ENCODE measurements around the gene CRTC3.
"Not testable (repeated sequence)": the region's sequence is repeated elsewhere in the genome, so short reads cannot be mapped to it uniquely, and the experiment has no call there.

Gene CRTC3

DNA sequence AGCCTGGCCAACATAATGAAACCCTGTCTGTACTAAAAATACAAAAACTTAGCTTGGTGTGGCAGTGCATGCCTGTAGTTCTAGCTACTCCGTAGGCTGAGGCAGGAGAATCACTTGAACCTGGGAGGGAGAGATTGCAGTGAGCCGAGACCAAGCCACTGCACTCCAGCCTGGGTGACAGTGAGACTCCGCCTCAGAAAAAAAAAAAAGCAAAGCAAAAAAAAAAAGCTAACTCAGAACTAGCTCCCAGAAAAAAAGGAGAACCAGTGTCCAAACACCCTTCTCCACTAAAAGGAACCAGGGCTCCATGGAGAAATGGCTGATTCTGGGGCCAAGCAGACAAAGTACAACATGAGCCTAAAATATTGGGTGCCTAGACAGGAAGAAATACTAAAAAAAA lies 16.7 kb upstream of the CRTC3 start:
- POLR2A ChIA-PET: no interaction called here
- no peak for DNase-seq (ENCODE audit: extremely low spot score)
- CTCF ChIA-PET: interaction anchor here (0.6 to 2.4 kb wide), 2 partner anchors 106 to 193 kb away, joined by 3 to 7 read pairs; no protein-coding TSS in a partner anchor
- TF ChIP-seq FOXK2 (IDR thresholded peaks at IDR 0.05): no peak
- no peak for TF ChIP-seq FOXM1 (IDR thresholded peaks at IDR 0.05; ENCODE audit: borderline replicate concordance)
- TF ChIP-seq FOXA1 (IDR thresholded peaks at IDR 0.05): no peak
- TF ChIP-seq ELF4 (IDR thresholded peaks at IDR 0.05): no peak
- peak; percentile 45; the same call in 1 of the 2 replicates for TF ChIP-seq ZNF384 (IDR thresholded peaks at IDR 0.05)
- no peak for TF ChIP-seq HDGF (IDR thresholded peaks at IDR 0.05; ENCODE audit: borderline replicate concordance)

DNA sequence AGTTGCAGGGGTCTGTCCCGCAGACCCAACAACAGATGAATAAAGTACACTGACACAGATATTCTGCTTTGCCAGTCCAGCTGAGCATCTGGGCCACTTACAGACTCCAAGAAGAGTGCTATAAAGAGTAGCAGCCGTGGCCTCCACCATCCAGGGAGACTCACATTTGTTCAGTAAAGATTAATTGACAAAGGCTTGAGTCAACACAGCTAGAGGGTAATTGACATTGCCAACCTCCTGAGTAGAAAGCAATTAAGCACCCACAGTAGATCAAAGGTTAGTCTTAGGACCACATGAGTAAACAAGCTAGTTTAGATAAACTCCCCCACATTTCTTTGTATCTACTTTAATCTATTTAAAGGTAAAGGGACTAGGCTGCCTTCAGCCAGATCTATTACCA lies 16.3 kb upstream of the CRTC3 start:
- no peak for TF ChIP-seq ARNT (IDR thresholded peaks at IDR 0.05)
- TF ChIP-seq, protein P1, sequence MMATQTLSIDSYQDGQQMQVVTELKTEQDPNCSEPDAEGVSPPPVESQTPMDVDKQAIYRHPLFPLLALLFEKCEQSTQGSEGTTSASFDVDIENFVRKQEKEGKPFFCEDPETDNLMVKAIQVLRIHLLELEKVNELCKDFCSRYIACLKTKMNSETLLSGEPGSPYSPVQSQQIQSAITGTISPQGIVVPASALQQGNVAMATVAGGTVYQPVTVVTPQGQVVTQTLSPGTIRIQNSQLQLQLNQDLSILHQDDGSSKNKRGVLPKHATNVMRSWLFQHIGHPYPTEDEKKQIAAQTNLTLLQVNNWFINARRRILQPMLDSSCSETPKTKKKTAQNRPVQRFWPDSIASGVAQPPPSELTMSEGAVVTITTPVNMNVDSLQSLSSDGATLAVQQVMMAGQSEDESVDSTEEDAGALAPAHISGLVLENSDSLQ (IDR thresholded peaks at IDR 0.05): 0 out of 2 replicates have a peak, but pooled peaks have one; percentile 7
- CTCF ChIA-PET: interaction anchor here (2.4 kb wide), 1 partner anchor 193 kb away, joined by 7 read pairs; no protein-coding TSS in a partner anchor

DNA sequence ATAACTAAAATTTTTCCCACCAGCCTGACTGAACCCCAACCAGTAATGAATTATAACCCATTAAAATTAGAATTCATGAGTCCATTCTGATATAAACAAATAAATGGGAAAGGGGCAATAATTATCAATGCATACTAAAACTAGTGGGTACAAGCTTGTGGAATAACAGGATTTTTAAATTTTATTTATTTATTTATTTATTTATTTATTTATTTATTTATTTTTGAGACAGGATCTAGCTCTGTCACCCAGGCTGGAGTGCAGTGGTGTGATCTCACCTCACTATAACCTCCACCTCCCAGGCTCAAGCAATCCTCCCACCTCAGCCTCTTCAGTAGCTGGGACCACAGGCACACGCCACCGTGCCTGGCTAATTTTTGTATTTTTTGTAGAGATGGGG lies 15.8 kb upstream of the CRTC3 start:
- CTCF ChIA-PET: interaction anchor here (0.6 to 2.4 kb wide), 4 partner anchors 49 to 372 kb away, joined by 3 to 7 read pairs (median 4); no protein-coding TSS in a partner anchor
- POLR2A ChIA-PET: not testable (repeated sequence)

More for the DNA sequence above, 16.3 kb upstream of the CRTC3 start:
- POLR2A ChIA-PET: no interaction called here
- DNase-seq (ENCODE audit: extremely low spot score): no peak

DNA sequence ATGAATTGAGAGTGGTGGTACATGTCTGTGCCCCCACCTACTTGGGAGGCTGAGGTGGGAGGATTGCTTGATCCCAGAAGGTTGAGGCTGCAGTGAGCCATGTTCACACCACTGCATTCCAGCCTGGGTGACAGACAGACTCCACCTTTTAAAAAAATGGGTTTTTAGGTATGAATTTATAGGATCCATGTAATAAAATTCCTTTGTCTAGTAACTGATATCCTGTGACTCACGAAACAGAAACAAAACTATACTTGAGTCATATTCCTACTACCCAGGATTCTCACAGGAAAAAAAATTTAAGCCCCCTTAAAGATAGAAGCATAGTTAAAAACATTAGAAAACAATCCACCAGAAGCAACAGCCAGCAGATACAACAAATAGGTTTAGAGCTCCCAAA lies 10.0 kb upstream of the CRTC3 start:
- DNase-seq (ENCODE audit: extremely low spot score): no peak
- no peak for TF ChIP-seq TARDBP (IDR thresholded peaks at IDR 0.05)
- no peak for TF ChIP-seq FOXA1 (IDR thresholded peaks at IDR 0.05)
- no peak for TF ChIP-seq ELF4 (IDR thresholded peaks at IDR 0.05)
- TF ChIP-seq HDGF (IDR thresholded peaks at IDR 0.05; ENCODE audit: borderline replicate concordance): no peak
- TF ChIP-seq FOXM1 (IDR thresholded peaks at IDR 0.05; ENCODE audit: borderline replicate concordance): no peak
- no peak for TF ChIP-seq NFRKB (IDR thresholded peaks at IDR 0.05)
- TF ChIP-seq CTBP1 (IDR thresholded peaks at IDR 0.05; ENCODE audit: borderline replicate concordance): no peak
- no peak for TF ChIP-seq ARNT (IDR thresholded peaks at IDR 0.05)
- TF ChIP-seq SP1 (IDR thresholded peaks at IDR 0.05): no peak
- TF ChIP-seq LEF1 (IDR thresholded peaks at IDR 0.05; ENCODE audit: borderline replicate concordance): no peak
- TF ChIP-seq SUZ12 (IDR thresholded peaks at IDR 0.05): no peak
- TF ChIP-seq FOXK2 (IDR thresholded peaks at IDR 0.05): no peak
- no peak for TF ChIP-seq BHLHE40 (IDR thresholded peaks at IDR 0.05; ENCODE audit: borderline replicate concordance)
- no peak for TF ChIP-seq ZNF384 (IDR thresholded peaks at IDR 0.05)
- TF ChIP-seq, protein P1 (IDR thresholded peaks at IDR 0.05): no peak
- no peak for TF ChIP-seq L3MBTL2 (conservative IDR thresholded peaks at IDR 0.05)
- ChIA-PET POLR2A (interaction anchor here (1.2 kb wide), 1 partner anchor 10 kb away, joined by 5 read pairs; no protein-coding TSS in a partner anchor), CTCF (no interaction called here)

More for the DNA sequence above, 15.8 kb upstream of the CRTC3 start:
- DNase-seq (ENCODE audit: extremely low spot score): not testable (repeated sequence)

DNA sequence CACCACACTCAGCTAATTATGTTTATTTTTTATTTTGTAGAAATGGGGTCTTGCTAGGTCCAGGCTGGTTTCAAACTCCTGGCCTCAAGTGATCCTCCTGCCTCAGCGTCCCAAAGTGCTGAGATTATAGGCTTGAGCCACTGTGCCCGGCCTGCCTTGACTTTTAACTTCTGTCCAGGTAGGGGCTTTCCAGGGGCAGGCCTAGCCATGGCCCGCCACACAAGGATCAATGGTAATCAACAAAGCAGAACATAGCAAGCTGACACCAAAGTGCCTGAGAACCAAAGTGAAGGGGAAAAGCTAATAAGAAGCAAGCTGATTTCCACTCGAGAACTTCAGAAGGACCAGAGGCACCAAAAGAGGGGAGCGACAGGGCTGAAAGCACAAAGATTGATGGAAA lies 9.4 kb upstream of the CRTC3 start:
- no peak for DNase-seq (ENCODE audit: extremely low spot score)
- POLR2A ChIA-PET: interaction anchor here (1.2 kb wide), 1 partner anchor 9 kb away, joined by 5 read pairs; no protein-coding TSS in a partner anchor
- no peak for TF ChIP-seq NFRKB (IDR thresholded peaks at IDR 0.05)
- no peak for TF ChIP-seq SUZ12 (IDR thresholded peaks at IDR 0.05)
- no peak for TF ChIP-seq ELF4 (IDR thresholded peaks at IDR 0.05)
- no peak for TF ChIP-seq LEF1 (IDR thresholded peaks at IDR 0.05; ENCODE audit: borderline replicate concordance)
- TF ChIP-seq HDGF (IDR thresholded peaks at IDR 0.05; ENCODE audit: borderline replicate concordance): no peak
- TF ChIP-seq TARDBP (IDR thresholded peaks at IDR 0.05): no peak
- TF ChIP-seq FOXK2 (IDR thresholded peaks at IDR 0.05): no peak
- no peak for TF ChIP-seq FOXM1 (IDR thresholded peaks at IDR 0.05; ENCODE audit: borderline replicate concordance)
- TF ChIP-seq SP1 (IDR thresholded peaks at IDR 0.05): no peak
- no peak for TF ChIP-seq ARNT (IDR thresholded peaks at IDR 0.05)
- no peak for TF ChIP-seq CTBP1 (IDR thresholded peaks at IDR 0.05; ENCODE audit: borderline replicate concordance)
- no peak for TF ChIP-seq BHLHE40 (IDR thresholded peaks at IDR 0.05; ENCODE audit: borderline replicate concordance)
- TF ChIP-seq ZNF384 (IDR thresholded peaks at IDR 0.05): no peak
- TF ChIP-seq FOXA1 (IDR thresholded peaks at IDR 0.05): no peak
- no peak for TF ChIP-seq L3MBTL2 (conservative IDR thresholded peaks at IDR 0.05)
- TF ChIP-seq, protein P1 (IDR thresholded peaks at IDR 0.05): no peak
- CTCF ChIA-PET: interaction anchor here (0.6 kb wide), 1 partner anchor 35 kb away, joined by 3 read pairs; no protein-coding TSS in a partner anchor

DNA sequence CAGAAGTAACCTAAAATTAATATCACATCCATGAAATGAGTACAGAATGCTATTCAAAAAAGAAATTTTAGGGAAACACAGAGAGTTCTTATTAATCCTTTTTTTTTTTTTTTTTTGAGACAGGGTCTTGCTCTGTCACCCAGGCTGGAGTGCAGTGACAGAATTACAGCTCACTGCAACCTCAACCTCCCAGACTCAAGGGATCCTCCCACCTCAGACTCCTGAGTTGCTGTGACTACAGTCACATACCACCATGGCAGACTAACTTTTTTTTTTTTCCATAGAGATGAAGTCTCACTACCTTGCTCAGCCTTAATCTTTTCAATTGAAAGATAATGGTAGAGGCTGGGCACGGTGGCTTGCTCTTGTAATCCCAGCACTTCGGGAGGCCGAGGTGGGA lies 6.3 kb upstream of the CRTC3 start:
- DNase-seq (ENCODE audit: extremely low spot score): no peak
- no peak for TF ChIP-seq BHLHE40 (IDR thresholded peaks at IDR 0.05; ENCODE audit: borderline replicate concordance)
- no peak for TF ChIP-seq SP1 (IDR thresholded peaks at IDR 0.05)
- TF ChIP-seq, protein P1 (IDR thresholded peaks at IDR 0.05): no peak
- no peak for TF ChIP-seq HDGF (IDR thresholded peaks at IDR 0.05; ENCODE audit: borderline replicate concordance)
- TF ChIP-seq NFRKB (IDR thresholded peaks at IDR 0.05): no peak
- no peak for TF ChIP-seq TARDBP (IDR thresholded peaks at IDR 0.05)
- no peak for TF ChIP-seq FOXA1 (IDR thresholded peaks at IDR 0.05)
- no peak for TF ChIP-seq CTBP1 (IDR thresholded peaks at IDR 0.05; ENCODE audit: borderline replicate concordance)
- ChIA-PET POLR2A (no interaction called here), CTCF (no interaction called here)

DNA sequence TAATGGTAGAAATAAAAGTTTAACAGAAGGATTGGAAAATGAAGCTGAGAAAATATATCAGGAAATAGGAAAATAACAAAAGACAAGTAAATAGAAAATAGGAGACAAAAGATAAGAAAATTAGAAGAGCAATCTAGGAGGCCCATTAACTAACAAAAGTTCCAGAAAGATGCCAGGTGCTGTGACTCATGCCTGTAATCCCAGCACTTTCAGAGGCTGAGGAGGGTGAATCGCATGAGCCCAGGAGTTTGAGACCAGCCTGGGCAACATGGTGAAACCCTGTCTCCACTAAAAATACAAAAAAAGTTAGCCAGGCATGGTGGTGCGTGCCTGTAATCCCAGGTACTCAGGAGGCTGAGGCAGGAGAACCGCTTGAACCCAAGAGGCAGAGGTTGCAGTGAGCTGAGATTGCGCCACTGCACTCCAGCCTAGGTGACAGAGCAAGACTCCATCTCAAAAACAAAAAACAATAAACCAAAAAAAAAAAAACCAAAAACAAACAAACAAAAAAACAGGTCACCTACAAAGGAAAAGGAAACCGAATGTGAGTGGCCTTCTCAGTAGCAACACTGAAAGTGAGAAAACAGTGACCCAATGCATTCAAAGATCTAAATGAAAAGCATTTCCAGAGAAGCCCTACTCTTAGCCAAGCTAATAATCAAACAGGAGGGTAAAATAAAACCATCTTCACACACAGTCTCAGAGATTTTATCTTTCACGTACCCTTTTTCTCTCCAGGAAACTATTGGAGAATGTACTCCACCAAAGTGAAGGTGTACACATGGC lies 5.5 kb upstream of the CRTC3 start:
- POLR2A ChIA-PET; DNase-seq (ENCODE audit: extremely low spot score): not testable (repeated sequence)
- CTCF ChIA-PET: interaction anchor here (0.6 kb wide), 1 partner anchor 950 kb away, joined by 3 read pairs; no protein-coding TSS in a partner anchor
